GM18858 (cell line): Measurements from ENCODE around the gene DOK3.

Source experiments
- ATAC-seq: cut with Tn5 transposase; IDR thresholded peaks from one replicate; pipeline ENCODE4 v1.9.1; 2021; ENCODE audit not compliant: unreplicated experiment

The DOK3 gene

GRCh38 chr5:177469750-177470525 is 39.7 kb downstream of the DOK3 start:
- ATAC-seq, result no peak

GRCh38 chr5:177468685-177469628 is 40.7 kb downstream of the DOK3 start:
- ATAC-seq, result no peak

GRCh38 chr5:177468329-177468684 is 41.3 kb downstream of the DOK3 start:
- ATAC-seq, result no peak

GRCh38 chr5:177467436-177467835 is 42.2 kb downstream of the DOK3 start:
- ATAC-seq, result no peak

GRCh38 chr5:177466861-177467260 is 42.8 kb downstream of the DOK3 start:
- no peak for ATAC-seq

GRCh38 chr5:177465044-177465443 is 44.6 kb downstream of the DOK3 start:
- no peak for ATAC-seq

GRCh38 chr5:177462021-177462670 is 47.5 kb downstream of the DOK3 start:
- no peak for ATAC-seq

GRCh38 chr5:177459819-177460628 is 49.6 kb downstream of the DOK3 start:
- ATAC-seq, result no peak

GRCh38 chr5:177459357-177459756 is 50.3 kb downstream of the DOK3 start:
- no peak for ATAC-seq

GRCh38 chr5:177458912-177459350 is 50.7 kb downstream of the DOK3 start:
- ATAC-seq, result no peak

GRCh38 chr5:177457852-177458681 is 51.6 kb downstream of the DOK3 start:
- ATAC-seq, result no peak

- peak; percentile 31 for ATAC-seq
Observed at GRCh38 chr5:177456976-177457851, 52.4 kb downstream of the DOK3 start.

GRCh38 chr5:177456591-177456964 is 53.0 kb downstream of the DOK3 start:
- no peak for ATAC-seq

- peak; percentile 3 for ATAC-seq
Observed at GRCh38 chr5:177455661-177456590, 53.7 kb downstream of the DOK3 start.

GRCh38 chr5:177455036-177455660 is 54.5 kb downstream of the DOK3 start:
- ATAC-seq, result peak; percentile 33

- ATAC-seq, result peak; percentile 32
Observed at GRCh38 chr5:177454397-177455035, 55.1 kb downstream of the DOK3 start.
